Stomach (tissue), 9 donors: ENCODE results near the gene IFNGR1. TPM values are rescaled to one million over a fixed set of nuclear protein-coding genes. Genes with fewer than 3 reads are reported as not detected.

ENCODE experiments used
- DNase-seq, 2 donors: peaks; one replicate each; pipeline versions ENCODE4 v3.0.0 to v3.0.0-alpha.2; 2013 to 2019
- H3K27ac ChIP-seq, 5 donors: fragments of 200-600 bp in 4 of 5; sonication (generic) in 4 of 5; one replicate each; pipeline ENCODE4 v1.5.1; 2013 to 2019; ENCODE audit warnings: mild to moderate bottlenecking in 1 of 5, moderate library complexity in 1 of 5
- H3K27me3 ChIP-seq, 3 donors: fragments of 200-600 bp; sonication (generic); one replicate each; pipeline ENCODE4 v1.5.1; 2017 to 2019; ENCODE audit warnings: mixed run types in 1 of 3
- H3K36me3 ChIP-seq, 4 donors: fragments of 200-600 bp; sonication (generic); 1 replicate in 3 of 4; 2 replicates in 1 of 4; pipeline ENCODE4 v1.5.1; 2016 to 2019
- H3K4me1 ChIP-seq, 4 donors: fragments of 200-600 bp; sonication (generic); one replicate each; pipeline ENCODE4 v1.5.1; 2016 to 2019
- H3K4me3 ChIP-seq, 4 donors: fragments of 200-600 bp; sonication (generic) in 3 of 4; one replicate each; pipeline ENCODE4 v1.5.1; 2016 to 2019; ENCODE audit warnings: mild to moderate bottlenecking in 1 of 4
- H3K9me3 ChIP-seq, 4 donors: fragments of 200-600 bp; sonication (generic); one replicate each; pipeline ENCODE4 v1.5.1; 2016 to 2019
- EP300 ChIP-seq: sonication (generic); formaldehyde crosslinking; IDR thresholded peaks from one replicate; pipeline ENCODE4 v1.6.1; 2017; ENCODE audit warnings: antibody characterized with exemption
- POLR2A ChIP-seq, 4 donors: fragments of 450-650 bp; IDR thresholded peaks; one replicate each; pipeline ENCODE4 v1.6.1; 2016; ENCODE audit warnings: antibody characterized with exemption in 4 of 4, control low read depth in 2 of 4, mild to moderate bottlenecking in 1 of 4, moderate library complexity in 1 of 4
- POLR2AphosphoS5 ChIP-seq, 3 donors: sonication (generic); formaldehyde crosslinking; IDR thresholded peaks; one replicate each; pipeline ENCODE4 v1.6.1; 2016; ENCODE audit warnings: antibody characterized with exemption in 3 of 3
- WGBS, 5 donors: extraction: QIAGEN DNeasy Blood & Tissue Kit in 3 of 5; methylation state at CpG; one replicate each; pipeline versions ENCODE4 v1.1.5 to v1.1.7; 2013 to 2018; 5-methylcytosine and 5-hydroxymethylcytosine counted together
- intact Hi-C: fragments of 100-400 bp; cut with DNase I; formaldehyde crosslinking; loops from one replicate; pipeline ENCODE4 v1.15.1; 2023; ENCODE audit warnings: low total_unique reads
- polyA plus RNA-seq, 3 donors: library from polyadenylated mRNA; stranded (reverse); fragments of 200-250 nt; gene quantifications; one replicate each; pipeline ENCODE4 v1.2.3, GENCODE V29; 2013
- total RNA-seq, 5 donors: library from RNA; depleted of rRNA; stranded (reverse); fragments of >200 nt; gene quantifications; one replicate each; pipeline versions ENCODE4 v1.1.0 to v1.2.3, GENCODE V29; 2014 to 2016
- TF ChIP-seq, protein P1 (sequence below), 7 experiments: fragments of 450-650 bp in 4 of 7; fragments of 200-600 bp in 3 of 7; sonication (generic) in 3 of 7; IDR thresholded peaks; one replicate each; pipeline ENCODE4 v1.5.1; 2016 to 2019; ENCODE audit warnings: antibody characterized with exemption in 7 of 7, control low read depth in 2 of 7, mild to moderate bottlenecking in 1 of 7
- donor health status: healthy with polysubstance abuse.
- donor health status: Bipolar disorder and iron deficiency.
- donor health status: healthy.

Gene IFNGR1
- total and polyA plus RNA-seq, 8 donors: 1.2 to 122 (median 30.0) TPM

DNA sequence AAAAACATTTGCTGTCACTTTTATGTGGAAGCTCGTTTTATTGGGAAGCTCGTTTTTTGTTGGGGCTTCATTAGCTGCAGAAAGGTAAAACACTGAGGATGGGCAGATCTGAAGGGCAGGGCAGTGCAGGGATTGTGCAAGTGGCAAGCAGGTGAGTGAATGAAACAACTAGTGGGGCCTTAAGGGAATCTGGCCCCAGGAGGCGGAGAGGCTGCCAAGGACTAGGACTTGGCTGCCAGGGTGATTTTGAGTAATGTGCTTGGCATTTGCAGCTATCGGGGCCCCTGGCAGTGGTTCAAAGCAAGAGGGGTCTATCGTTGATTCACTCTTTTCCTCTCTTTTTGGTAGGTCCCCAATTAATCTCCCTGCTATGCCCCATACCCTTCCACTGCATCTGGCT is 57.2 kb downstream of the IFNGR1 start:
- no peak for DNase-seq
- WGBS, 5 donors: 72 to 87% (median 79%) methylated on average over 5 of the region's 5 CpGs
- Histone ChIP-seq H3K4me3 (no peak overlapping the region), H3K4me1 (peaks cover 0 to 27% (median 0%) of the 10 kb centered on the region in 4 donors), H3K9me3 (peaks cover 0 to 13% (median 0%) of the 10 kb centered on the region in 4 donors), H3K27me3 (no peaks in the 10 kb centered on the region), H3K36me3 (no peaks in the 10 kb centered on the region), H3K27ac (no peak overlapping the region)
- no peak for TF ChIP-seq EP300
- TF ChIP-seq, protein P1, sequence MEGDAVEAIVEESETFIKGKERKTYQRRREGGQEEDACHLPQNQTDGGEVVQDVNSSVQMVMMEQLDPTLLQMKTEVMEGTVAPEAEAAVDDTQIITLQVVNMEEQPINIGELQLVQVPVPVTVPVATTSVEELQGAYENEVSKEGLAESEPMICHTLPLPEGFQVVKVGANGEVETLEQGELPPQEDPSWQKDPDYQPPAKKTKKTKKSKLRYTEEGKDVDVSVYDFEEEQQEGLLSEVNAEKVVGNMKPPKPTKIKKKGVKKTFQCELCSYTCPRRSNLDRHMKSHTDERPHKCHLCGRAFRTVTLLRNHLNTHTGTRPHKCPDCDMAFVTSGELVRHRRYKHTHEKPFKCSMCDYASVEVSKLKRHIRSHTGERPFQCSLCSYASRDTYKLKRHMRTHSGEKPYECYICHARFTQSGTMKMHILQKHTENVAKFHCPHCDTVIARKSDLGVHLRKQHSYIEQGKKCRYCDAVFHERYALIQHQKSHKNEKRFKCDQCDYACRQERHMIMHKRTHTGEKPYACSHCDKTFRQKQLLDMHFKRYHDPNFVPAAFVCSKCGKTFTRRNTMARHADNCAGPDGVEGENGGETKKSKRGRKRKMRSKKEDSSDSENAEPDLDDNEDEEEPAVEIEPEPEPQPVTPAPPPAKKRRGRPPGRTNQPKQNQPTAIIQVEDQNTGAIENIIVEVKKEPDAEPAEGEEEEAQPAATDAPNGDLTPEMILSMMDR (IDR thresholded peaks at IDR 0.05): no peak
- TF ChIP-seq POLR2AphosphoS5 (IDR thresholded peaks at IDR 0.05): no peak
- TF ChIP-seq POLR2A (IDR thresholded peaks at IDR 0.05): no peak
- intact Hi-C loops: no loop called here

DNA sequence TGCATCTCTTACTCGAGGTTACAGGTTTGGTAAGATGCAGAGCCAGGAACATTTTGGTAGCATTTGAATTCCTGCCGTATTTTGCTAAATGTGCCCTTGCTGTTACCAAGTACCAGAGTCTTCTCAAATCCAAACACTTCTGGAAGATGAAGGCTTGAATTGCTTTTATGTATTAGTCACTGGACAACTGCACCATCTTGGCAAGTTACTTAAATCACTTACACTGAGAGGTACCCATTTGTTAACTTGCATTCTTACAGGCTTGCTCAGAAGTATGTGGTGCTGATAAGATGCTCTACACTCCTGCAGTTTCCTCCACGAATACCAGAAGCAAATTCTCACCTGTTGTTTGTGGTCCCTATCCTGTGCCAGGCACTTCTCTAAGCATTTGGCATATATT is 58.4 kb downstream of the IFNGR1 start:
- H3K4me3 ChIP-seq: no peak overlapping the region
- no peaks in the 10 kb centered on the region for H3K27me3 ChIP-seq
- H3K4me1 ChIP-seq: peaks cover 0 to 26% (median 0%) of the 10 kb centered on the region in 4 donors
- intact Hi-C loops: no loop called here
- H3K9me3 ChIP-seq: peaks cover 0 to 13% (median 0%) of the 10 kb centered on the region in 4 donors
- no peak for DNase-seq
- WGBS, 5 donors: 46 to 63% (median 61%) methylated on average over 3 of the region's 3 CpGs
- no peak for TF ChIP-seq POLR2A (IDR thresholded peaks at IDR 0.05)
- no peak for TF ChIP-seq EP300
- TF ChIP-seq, protein P1 (IDR thresholded peaks at IDR 0.05): no peak
- TF ChIP-seq POLR2AphosphoS5 (IDR thresholded peaks at IDR 0.05): no peak
- no peaks in the 10 kb centered on the region for H3K36me3 ChIP-seq
- no peak overlapping the region for H3K27ac ChIP-seq

DNA sequence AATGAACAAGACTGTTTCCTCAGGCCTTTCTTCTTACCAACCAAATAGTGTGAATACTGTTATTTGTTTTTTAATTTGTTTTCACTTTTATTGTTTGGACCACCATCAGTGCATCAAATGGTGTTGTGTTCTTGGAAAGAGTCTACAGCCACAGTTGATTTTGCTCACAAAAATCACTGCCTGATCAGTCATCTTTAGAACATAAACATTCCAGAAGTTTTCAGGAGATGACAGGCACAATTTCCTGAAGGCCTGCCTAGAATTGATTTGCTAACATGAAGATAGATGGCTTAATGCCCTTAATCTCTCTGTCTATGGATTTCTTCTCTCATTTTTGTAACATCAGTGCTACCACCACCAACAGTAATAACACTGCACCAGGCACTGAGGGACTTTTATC is 59.3 kb downstream of the IFNGR1 start:
- Histone ChIP-seq H3K9me3 (peaks cover 0 to 13% (median 0%) of the 10 kb centered on the region in 4 donors), H3K27ac (no peak overlapping the region), H3K4me3 (no peak overlapping the region), H3K4me1 (peaks cover 0 to 23% (median 0%) of the 10 kb centered on the region in 4 donors), H3K36me3 (no peaks in the 10 kb centered on the region), H3K27me3 (no peaks in the 10 kb centered on the region)
- DNase-seq: no peak
- TF ChIP-seq POLR2A (IDR thresholded peaks at IDR 0.05): no peak
- TF ChIP-seq EP300: no peak
- intact Hi-C loops: no loop called here

DNA sequence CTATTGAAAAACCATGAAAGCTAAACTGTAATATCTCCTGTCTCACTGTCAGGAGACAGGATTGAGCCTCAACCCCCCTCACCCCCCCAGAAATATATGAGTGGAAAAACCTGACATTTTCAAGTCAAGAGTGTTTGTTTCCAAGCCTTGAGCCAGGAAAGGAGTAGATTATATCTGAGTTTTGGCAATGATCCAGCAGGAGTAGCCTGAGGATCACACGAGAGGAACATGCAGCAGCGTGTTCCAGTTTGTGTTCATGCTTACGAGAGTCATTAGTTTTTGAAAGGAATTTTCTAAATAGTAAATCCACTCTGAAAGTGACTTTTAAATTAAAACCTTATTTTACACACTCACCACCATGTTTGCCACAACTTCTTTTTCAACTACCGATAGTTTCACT is 61.6 kb downstream of the IFNGR1 start:
- 40 to 58% (median 47%) methylated on average over 4 of the region's 4 CpGs for WGBS, 5 donors
- Histone ChIP-seq H3K9me3 (no peaks in the 10 kb centered on the region), H3K36me3 (no peaks in the 10 kb centered on the region), H3K27me3 (no peaks in the 10 kb centered on the region), H3K4me3 (no peak overlapping the region), H3K27ac (no peak overlapping the region), H3K4me1 (peaks cover 0 to 23% (median 0%) of the 10 kb centered on the region in 4 donors)
- TF ChIP-seq EP300: no peak
- TF ChIP-seq POLR2A (IDR thresholded peaks at IDR 0.05): no peak
- TF ChIP-seq, protein P1 (IDR thresholded peaks at IDR 0.05): no peak
- no peak for TF ChIP-seq POLR2AphosphoS5 (IDR thresholded peaks at IDR 0.05)
- peak in 1 of 2 donors; percentile 27 for DNase-seq
- intact Hi-C loops: no loop called here

DNA sequence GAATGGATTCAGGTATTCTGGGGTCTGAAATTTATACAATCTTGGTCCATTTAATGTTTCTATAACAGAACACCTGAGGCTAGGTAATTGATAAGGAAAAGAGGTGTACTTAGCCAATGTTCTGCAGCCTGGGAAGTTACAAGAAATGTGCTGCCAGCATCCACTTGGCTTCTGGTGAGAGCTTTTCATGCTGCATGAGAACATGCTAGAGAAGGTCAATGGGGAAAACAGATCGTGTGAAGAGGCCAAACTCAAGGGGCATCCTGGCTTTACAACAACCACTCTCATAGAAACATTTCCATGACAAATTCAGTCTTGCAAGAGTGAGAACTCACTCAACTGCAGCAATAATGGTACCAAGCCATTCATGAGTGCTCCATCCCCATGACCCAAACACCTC is 62.5 kb downstream of the IFNGR1 start:
- Histone ChIP-seq H3K4me1 (peaks cover 0 to 19% (median 0%) of the 10 kb centered on the region in 4 donors), H3K4me3 (no peak overlapping the region), H3K9me3 (peaks cover 0 to 2% (median 0%) of the 10 kb centered on the region in 4 donors), H3K27me3 (no peaks in the 10 kb centered on the region), H3K36me3 (no peaks in the 10 kb centered on the region), H3K27ac (no peak overlapping the region)
- 77 to 96% (median 89%) methylated on average over 1 of the region's 1 CpG for WGBS, 5 donors
- DNase-seq: no peak
- intact Hi-C loops: no loop called here
- TF ChIP-seq, protein P1 (IDR thresholded peaks at IDR 0.05): no peak
- TF ChIP-seq POLR2AphosphoS5 (IDR thresholded peaks at IDR 0.05) (no peak), EP300 (no peak), POLR2A (IDR thresholded peaks at IDR 0.05) (no peak)
